Measurements from ENCODE around the gene METRN.

DNA sequence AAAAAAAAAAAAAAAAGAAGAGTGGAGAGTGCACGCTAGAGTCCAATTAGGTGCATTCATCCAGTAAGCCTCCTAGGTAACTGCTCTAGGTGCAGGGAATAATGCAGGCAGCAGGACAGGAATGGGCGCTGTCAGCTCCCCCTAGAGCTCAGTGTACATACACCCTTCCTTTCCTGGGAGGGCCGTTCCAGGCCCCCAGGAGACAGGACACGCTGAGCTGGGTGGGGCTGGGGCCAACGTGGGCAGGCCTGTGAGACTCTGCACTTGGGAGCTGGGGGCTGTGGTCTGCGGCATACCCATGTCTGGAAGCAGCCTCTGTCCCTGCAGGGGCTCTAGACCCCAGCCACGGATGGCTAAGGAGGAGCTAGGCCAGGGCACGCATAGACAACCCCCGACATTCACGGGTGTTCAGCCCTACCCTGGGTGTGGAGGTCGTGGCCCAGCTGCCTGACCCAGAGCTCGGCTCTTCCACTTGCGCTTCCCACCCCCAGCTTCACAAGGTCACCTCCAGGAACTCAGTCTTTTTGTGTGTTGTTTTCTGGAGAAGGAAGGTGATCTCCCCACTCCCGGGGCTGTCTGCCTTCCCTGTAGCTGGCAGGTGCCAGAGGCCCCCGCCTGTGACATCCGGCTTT lies 5.0 kb downstream of the METRN start:
- TF ChIP-seq, protein P1, sequence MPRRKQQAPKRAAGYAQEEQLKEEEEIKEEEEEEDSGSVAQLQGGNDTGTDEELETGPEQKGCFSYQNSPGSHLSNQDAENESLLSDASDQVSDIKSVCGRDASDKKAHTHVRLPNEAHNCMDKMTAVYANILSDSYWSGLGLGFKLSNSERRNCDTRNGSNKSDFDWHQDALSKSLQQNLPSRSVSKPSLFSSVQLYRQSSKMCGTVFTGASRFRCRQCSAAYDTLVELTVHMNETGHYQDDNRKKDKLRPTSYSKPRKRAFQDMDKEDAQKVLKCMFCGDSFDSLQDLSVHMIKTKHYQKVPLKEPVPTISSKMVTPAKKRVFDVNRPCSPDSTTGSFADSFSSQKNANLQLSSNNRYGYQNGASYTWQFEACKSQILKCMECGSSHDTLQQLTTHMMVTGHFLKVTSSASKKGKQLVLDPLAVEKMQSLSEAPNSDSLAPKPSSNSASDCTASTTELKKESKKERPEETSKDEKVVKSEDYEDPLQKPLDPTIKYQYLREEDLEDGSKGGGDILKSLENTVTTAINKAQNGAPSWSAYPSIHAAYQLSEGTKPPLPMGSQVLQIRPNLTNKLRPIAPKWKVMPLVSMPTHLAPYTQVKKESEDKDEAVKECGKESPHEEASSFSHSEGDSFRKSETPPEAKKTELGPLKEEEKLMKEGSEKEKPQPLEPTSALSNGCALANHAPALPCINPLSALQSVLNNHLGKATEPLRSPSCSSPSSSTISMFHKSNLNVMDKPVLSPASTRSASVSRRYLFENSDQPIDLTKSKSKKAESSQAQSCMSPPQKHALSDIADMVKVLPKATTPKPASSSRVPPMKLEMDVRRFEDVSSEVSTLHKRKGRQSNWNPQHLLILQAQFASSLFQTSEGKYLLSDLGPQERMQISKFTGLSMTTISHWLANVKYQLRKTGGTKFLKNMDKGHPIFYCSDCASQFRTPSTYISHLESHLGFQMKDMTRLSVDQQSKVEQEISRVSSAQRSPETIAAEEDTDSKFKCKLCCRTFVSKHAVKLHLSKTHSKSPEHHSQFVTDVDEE (CRISPR knock-in tag; IDR thresholded peaks at IDR 0.05), result no peak
- TF ChIP-seq ZC3H10 (CRISPR knock-in tag; IDR thresholded peaks at IDR 0.05) (no peak), POU6F1 (CRISPR knock-in tag; IDR thresholded peaks at IDR 0.05; ENCODE audit: borderline replicate concordance, low read depth) (no peak), ZFP3 (CRISPR knock-in tag; IDR thresholded peaks at IDR 0.05) (no peak), OSR1 (CRISPR knock-in tag; IDR thresholded peaks at IDR 0.05) (no peak), ESRRG (CRISPR knock-in tag; IDR thresholded peaks at IDR 0.05) (no peak), ARNTL (CRISPR knock-in tag; IDR thresholded peaks at IDR 0.05; ENCODE audit: borderline replicate concordance, low read depth) (no peak)
- TF ChIP-seq, protein P2, sequence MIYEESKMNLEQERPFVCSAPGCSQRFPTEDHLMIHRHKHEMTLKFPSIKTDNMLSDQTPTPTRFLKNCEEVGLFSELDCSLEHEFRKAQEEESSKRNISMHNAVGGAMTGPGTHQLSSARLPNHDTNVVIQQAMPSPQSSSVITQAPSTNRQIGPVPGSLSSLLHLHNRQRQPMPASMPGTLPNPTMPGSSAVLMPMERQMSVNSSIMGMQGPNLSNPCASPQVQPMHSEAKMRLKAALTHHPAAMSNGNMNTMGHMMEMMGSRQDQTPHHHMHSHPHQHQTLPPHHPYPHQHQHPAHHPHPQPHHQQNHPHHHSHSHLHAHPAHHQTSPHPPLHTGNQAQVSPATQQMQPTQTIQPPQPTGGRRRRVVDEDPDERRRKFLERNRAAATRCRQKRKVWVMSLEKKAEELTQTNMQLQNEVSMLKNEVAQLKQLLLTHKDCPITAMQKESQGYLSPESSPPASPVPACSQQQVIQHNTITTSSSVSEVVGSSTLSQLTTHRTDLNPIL (CRISPR knock-in tag; IDR thresholded peaks at IDR 0.05; ENCODE audit: low read depth), result no peak
